LNCAP (cell line): ENCODE measurements around the gene SEPTIN6.
A peak's percentile ranks its signal among the peaks of the same experiment; 100 is the strongest.

Source experiments
- CTCF ChIP-seq: fragments of 450-650 bp; IDR thresholded peaks from 2 replicates; pipeline ENCODE4 v1.5.1; 2017; ENCODE audit warnings: mild to moderate bottlenecking

Gene SEPTIN6

GRCh38 chrX:119693040-119693995 is at the start of gene SEPTIN6:
Gene SEPTIN6 (minus strand): TSS chrX:119693168. CDS start chrX:119693105, 63 bp downstream.
- no peak for TF ChIP-seq CTCF

GRCh38 chrX:119738742-119739141 is 45.8 kb upstream of the SEPTIN6 start:
- TF ChIP-seq CTCF = no peak

- no peak for TF ChIP-seq CTCF
Measured at GRCh38 chrX:119736206-119736764, 43.3 kb upstream of the SEPTIN6 start.

GRCh38 chrX:119735467-119735866 is 42.5 kb upstream of the SEPTIN6 start:
- no peak for TF ChIP-seq CTCF

- TF ChIP-seq CTCF = no peak
Measured at GRCh38 chrX:119734897-119735339, 42.0 kb upstream of the SEPTIN6 start.

- peak; percentile 53 for TF ChIP-seq CTCF
Measured at GRCh38 chrX:119729408-119730201, 36.6 kb upstream of the SEPTIN6 start.

- TF ChIP-seq CTCF = no peak
Measured at GRCh38 chrX:119728487-119728886, 35.5 kb upstream of the SEPTIN6 start.
